ENCODE data around the gene TOMT. TPM values are rescaled to one million over a fixed set of nuclear protein-coding genes. Genes with fewer than 3 reads are reported as not detected.

The TOMT gene
- total RNA-seq, 1 experiment from 2014 or later, result not detected

DNA sequence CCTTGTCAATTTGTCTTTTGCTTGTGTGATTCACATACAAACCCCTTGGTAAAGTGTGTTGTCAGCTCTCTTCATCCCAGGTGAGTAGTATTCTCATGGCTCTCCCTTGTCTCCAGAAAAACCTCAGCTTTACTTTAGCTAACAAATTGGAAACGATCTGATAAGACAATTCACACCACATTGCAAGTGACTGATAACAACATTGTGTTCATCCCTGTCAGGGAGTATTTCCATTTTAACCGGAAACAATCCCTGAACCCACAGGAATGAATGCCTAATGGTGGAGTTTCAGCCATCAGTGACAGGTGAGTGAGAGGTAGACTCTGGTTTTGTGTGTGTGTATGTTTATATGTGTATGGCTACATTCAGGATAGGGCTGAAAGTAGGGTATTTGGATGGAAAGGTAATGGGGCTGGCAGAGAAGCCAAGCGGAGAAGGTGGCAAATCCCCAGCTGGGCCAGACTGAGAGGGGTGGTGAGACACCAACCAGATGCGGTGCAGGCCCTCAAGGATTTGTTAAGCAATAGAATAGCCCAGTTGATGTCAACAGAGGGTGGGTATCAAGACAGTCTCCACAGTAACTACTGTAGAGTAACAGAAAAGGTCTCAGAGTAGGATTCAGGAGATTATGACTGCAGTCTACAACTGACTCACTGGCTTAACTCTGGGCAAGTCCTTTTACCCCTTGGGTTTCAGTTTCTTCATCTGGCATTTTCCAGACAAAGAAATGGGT lies 17.5 kb upstream of the TOMT start:
- DNase-seq (ENCODE audit: low read depth), result no peak

DNA sequence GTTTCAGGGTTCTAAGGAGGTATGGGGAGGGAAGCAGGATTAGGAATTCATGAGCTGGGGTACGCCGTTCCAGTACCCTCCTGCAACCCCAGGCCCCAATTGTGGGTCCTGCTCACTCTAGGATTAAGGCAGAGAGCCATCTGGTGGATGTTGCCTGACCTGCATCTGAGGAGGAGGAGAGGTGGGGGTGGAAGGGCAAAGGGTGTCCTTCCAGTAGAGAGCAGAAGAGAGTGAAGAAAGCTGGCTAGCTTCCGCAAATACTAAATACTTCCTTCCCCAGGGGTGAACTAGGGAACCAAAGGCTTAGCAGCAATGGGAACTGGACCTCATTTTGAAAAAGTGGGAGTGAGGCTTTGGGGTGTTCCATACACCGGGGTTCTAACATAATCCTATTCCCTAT lies 14.4 kb upstream of the TOMT start:
- peak; percentile 56 for DNase-seq (ENCODE audit: low read depth)

DNA sequence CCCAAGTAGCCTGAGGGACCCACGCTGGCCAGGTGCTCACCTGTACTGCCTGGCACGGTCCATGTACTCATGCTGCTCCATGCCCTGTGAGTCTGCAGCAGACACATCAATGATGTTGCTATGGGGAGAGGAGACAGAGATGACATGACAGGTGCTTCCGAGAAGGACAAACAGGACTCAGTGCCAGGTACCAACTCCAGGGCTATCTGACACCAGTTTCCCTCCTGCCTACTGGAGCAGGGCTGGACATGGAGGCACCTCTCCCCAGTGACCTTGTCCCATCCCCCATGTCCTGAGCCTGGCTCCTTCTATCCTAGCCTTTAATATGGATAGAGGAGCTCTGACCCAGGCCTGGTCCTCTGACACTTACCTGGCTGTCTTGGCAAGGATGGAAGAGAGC lies 7.0 kb upstream of the TOMT start:
- DNase-seq (ENCODE audit: low read depth), result no peak

DNA sequence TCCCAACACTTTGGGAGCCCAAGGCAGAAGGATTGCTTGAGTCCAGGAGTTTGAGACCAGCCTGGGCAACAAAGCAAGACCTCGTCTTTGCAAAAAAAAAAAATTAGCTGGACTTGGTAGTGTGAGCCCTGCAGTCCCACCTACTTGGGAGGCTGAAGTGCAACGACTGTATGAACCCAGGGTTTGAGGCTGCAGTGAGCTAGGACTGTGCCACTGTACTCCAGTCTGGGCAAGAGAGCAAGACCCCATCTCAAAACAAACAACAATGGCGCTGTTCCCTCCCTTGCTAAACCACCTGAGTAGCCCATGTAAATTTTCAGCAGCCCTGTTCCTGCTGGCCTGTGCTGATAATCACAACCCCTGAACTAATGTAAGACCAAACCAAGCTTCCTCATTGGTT lies 5.7 kb upstream of the TOMT start:
- DNase-seq (ENCODE audit: low read depth), result no peak

DNA sequence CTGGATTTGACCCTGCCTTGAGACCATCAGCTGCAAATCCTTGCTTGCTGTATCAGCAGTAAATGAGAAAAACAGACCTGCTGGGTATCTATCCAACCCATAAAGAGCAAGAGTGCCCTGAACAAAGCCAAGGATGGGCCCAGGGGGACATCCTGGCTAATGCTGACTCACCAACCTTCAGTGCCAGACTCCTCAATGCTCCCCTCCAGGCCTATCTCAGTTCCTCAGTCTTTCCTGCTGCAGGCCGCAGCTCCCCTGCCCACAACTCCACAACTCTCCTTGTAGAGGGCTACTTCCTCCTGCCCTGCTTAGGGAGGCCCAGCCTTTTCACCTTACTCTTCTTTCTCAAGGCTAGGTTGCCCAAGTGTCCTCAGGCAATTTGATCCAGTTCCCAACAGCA lies 5.3 kb upstream of the TOMT start:
- no peak for DNase-seq (ENCODE audit: low read depth)

DNA sequence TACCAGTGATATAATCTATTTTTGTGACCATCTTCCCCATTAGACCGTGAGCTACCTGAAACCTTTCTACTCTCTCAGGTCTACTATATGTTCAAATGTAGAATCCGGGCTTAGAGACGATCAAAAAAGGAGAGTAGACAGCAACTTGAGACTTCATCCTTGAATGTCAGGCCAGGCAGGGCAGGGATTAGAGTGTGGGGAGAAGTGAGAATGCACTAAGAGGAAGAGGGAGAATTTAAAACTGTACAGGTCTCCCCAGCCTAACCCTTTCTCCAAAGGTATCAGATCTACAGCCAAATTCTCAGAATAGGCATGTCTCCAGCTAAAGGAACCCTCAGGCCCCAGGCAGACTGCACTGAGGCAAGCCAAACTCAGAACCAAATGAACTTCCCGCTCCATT lies 3.6 kb upstream of the TOMT start:
- no peak for DNase-seq (ENCODE audit: low read depth)

DNA sequence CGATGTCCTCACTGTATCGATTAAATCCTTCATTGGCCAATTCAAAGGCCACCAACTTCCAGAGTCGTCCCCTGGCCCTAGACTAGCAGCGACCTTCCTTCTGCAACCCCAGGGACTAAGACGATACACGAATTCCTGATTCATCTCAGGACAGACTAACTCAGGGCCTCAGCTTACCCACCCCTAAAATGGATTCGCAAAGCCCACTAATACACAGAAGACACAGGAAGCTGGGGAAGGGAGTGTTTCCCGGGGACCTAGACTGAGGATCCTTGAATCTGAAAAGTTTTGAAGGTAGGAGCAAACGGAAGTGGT lies 3.1 kb upstream of the TOMT start:
- no peak for DNase-seq (ENCODE audit: low read depth)

DNA sequence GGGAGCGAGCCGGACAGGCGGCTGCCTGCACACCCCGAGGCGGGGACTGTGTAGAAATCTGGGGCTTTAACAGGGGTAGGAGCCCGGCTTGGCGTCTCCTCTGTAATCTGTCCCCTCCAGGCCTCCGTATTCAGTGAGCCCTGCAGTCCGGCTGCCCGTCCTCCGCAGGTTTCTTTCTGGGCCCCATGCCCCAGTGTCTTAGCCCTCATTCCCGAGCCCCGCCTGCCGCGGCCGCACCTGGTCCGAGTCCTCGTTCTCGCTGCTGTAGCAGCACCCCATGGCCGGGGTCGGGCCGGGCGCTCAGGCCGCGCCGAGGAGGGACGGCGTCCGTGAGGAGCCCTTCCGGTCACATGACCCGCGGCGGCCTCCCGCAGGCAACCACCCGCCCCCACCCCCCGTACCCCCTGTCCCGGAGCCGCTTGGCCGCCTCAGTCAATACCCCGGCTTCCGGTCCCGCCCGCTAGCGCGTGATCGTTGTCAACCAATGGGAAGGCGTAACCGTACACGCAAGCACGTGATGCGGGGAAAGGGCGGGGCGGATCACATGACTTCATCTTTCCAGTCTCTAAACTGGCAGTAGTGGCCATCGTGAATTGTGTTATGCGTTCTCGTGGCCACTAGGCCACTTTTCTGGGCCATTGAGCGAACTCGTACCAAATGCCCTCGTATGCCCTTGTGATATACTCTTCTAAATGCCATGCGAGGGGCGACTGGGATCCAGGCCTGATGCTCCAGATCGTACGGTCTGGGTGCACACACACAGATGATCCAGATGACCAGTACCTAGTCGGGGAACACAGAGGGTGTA lies 2.6 kb upstream of the TOMT start, which contains the start of gene LAMTOR1:
LAMTOR1 (minus strand) TSS at position 352 of the 808 bp plus-strand sequence; CDS start at position 279, 73 bp downstream.
- DNase-seq (ENCODE audit: low read depth), result peak; percentile 98

DNA sequence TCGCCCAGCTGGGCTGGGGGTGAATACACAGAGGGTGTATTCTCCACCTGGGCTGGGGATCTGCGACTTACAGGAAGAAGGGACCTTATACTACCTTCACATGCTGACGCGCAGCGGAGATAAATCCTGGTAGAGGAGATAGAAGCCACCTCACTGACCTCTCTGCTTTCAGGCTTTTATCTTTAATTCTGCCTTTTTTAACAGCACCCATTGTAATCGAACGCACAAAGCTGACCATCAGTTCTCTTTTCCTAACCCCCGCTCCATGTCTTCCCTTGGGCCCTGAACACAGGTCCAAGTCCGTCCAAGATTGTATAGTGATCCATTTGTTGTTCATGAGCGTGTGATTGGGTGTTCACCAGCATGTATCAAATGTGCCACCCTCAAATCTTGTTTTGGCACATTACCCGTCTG lies 2.0 kb upstream of the TOMT start:
- no peak for DNase-seq (ENCODE audit: low read depth)

DNA sequence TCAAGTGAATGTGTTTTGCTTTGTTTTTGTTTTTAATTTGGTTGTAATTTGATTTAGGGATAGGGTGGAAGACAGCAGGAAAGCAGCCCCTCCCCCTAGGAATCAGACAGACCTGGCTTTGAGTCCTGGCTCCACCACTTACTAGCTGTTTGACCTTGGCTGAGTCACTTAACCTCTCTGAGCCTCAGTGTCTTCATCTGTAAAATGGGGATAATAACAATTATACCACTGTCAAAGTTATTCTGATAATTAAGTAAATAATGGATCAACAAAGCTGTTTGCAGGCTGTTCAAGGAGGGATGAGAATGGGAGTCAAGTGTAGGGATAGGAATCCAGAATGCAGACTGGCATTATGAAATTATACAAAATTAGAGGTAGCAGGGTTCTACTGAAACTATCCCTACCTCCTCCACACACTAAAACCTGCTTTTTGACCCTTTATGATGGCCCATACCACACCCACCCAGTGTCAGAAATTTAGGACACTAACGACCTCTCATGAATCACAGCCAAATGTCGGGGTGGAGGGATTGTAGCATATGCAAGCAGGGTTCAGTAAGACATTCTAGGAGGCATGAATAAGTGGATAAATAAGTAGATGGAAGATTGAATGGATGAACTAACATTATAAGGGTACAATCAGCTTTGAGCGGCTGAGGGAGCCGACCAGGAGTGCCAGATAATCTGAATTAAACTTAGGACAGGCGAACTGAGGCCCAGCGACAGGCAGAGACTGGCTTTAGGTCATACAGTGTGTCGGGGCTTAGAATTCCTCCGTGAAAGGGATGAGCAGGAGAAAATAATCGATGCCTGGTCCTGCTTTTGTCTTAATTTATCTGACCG lies 5.8 kb downstream of the TOMT start:
- no peak for DNase-seq (ENCODE audit: low read depth)

DNA sequence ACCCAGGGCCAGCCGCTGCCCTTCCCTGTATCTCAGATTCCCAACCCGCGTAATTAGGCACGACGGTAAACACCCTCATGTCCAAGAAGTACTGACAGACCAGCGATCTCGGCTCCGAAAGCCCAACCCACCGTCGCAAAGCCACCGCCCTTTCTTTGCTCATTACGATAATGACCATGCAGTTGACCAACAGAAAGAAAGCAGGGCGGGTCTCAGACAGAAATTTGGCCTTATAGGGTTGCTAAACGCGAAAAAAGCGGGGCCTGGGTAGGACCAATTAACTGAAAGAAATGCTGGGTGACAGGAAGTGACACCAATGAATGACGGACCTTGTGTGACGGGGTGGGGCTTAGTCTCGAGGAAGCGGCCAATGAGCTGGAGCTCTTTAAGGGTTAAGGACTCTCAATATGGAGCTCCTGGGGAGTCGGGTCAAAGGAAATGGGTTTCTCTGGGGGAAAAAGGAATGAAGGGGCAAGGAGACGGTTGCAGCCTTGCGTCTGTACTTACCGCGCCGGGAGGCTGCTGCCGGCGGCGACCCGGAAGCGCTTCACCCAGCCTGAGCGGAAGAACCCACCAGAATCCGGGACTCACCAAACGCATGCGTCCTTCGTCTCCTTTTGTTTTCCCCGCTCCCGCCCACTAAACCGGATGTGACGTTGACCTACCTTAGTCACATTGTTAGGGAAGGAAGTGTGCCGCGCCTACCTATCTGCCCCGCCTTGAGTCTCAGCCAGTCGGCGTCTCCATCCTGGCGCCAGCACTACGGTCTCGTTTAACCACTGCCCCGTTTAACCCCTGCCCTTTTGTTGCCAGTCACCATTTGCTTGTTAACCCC lies 6.6 kb downstream of the TOMT start, which contains the start of gene ANAPC15:
ANAPC15 (minus strand) TSS at position 553 of the 835 bp plus-strand sequence. CDS start 1,419 bp downstream, outside the sequence.
- DNase-seq (ENCODE audit: low read depth), result peak; percentile 100

DNA sequence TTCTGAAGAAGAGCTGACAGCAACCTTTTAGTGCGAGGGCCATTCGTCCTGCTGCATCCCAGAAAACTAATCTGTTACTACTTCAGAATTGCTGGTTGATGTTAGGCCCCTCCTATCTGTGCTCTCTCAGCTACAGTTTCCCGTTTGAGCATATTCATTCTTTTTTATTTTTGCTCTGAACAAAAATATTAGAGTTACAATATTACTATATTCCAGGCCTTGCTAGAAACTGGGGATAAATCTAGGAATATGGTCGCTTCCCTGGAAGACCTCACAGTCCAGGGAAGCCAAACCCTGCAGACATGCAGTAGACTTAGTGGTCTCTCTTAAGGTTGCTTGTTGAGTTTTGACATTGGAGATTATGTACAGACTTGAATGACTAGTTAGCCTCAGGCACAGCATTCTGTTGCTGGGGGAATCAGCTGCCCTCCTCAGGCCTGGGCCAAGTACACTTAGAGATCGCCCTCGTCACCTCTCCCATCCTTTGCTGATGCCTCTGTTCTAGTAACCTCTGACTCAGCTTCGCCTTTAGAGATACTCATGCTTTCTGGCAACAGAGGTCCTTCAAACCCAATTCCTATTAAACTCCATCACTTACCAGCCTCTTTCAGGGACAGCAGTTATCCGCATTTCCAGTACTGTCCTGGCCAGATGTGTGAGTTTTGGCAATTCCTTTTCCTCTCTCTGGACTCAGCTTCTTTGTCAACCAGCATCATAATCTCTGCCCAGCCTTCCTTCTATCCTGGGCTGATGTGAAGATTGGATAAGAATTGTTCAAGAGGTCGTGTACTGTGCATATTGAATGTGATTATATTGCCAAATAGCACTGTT lies 7.5 kb downstream of the TOMT start:
- peak; percentile 80 for DNase-seq (ENCODE audit: low read depth)

DNA sequence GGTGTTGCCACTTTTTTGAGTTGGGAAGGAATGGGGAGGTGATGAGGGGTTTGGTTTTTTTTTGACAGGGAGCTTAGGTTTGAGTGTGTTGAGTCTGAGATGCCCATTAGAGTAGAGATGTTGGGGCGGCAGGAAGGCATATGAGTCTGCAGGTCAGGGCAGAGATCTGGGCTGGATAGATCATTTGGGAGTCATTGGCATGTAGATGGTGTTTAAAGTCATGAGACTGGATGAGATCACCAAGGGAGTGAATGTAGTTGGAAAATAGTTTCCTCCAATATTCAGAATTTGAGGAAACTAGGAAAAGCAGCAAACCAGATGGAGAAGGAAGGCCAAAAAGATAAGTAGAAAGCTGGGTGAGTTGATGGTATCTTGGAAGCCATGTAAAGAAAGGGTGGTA lies 8.8 kb downstream of the TOMT start:
- no peak for DNase-seq (ENCODE audit: low read depth)

DNA sequence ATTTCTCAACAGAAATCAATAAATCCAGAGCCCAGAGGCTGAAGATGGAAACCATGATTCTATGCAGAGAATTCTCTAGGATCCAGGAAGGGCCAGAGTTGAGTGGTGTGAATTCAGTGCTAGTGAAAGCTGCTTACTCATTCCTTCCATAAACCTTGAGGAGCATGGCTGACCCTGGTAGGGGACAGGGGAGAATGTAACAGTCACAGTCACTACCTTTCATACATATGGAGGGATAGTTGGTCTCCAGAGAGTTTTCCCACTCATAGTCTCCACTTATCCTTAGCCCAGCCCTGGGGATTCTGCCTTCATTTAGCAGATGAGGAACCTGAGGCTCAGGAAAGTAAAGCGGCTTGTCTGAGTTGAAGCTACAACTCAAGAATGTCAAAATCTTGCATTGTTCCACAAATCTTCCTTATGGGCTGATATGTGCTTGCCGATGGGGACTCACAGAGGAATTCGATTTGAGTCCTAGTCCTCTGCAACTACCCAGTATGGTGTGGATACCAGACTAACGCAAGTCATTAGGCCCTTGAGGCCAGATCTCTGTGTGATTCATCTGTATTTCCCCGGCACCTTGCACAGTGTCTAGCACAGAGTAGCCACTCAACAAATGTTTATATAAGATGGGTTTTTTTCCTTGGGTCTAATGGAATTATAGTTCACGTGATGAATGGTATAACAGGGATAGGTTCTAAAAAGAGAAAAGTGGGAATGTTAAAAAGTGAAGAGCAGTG lies 10.5 kb downstream of the TOMT start:
- peak; percentile 31 for DNase-seq (ENCODE audit: low read depth)

DNA sequence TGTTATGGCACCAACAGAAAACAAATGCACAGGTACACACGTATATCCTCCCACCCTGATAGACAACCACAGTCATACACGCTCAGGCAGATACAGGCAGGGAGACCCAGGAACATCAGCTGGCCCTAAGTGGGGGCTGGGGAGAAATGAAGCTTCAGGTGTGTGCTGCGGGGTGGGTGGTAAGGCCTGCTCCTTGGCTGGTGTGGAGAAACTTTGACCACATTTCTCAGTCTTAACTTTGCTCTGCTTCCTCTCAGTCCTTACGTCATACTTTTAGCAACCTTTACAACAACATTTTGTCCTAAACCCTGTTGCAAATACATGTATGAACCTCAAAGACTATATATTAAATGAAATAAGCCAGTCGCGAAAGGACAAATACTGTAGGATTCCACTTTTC lies 13.5 kb downstream of the TOMT start:
- no peak for DNase-seq (ENCODE audit: low read depth)

DNA sequence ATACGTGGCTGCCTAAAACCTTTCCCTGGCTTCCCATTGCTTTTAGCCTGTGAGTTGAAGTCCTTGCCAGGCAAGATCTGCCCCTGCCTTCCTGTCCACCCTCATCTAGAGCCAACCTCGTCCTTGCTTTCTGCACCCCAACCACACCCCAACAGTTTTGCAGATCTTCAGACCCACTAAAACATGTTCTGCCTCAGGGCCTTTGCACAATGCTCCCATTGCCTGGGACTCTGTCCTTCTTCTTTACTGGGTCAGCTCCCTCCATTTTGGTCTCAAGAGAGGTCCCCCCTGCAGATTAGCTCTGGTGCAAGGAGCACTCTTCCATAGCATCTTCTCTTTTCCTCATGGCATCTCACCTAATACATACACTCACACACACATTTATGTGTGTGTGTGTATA lies 15.2 kb downstream of the TOMT start:
- no peak for DNase-seq (ENCODE audit: low read depth)

DNA sequence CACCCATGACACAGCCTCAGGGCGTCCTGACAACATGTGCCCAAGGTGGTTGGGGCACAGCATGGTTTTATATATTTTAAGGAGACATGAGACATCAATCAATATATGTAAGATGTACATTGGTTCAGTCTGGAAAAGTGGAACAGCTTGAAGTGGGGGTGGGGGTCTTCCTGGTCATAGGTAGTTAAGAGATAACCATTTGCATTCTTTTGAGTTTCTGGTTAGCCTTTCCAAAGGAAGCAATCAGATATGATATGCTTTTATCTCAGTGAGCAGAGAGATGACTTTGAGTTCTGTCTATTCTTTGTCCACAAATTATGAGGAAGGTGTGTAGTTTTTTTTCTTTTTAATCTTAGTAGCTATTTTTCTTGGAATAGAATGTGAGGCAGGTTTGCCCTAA lies 16.9 kb downstream of the TOMT start:
- no peak for DNase-seq (ENCODE audit: low read depth)

DNA sequence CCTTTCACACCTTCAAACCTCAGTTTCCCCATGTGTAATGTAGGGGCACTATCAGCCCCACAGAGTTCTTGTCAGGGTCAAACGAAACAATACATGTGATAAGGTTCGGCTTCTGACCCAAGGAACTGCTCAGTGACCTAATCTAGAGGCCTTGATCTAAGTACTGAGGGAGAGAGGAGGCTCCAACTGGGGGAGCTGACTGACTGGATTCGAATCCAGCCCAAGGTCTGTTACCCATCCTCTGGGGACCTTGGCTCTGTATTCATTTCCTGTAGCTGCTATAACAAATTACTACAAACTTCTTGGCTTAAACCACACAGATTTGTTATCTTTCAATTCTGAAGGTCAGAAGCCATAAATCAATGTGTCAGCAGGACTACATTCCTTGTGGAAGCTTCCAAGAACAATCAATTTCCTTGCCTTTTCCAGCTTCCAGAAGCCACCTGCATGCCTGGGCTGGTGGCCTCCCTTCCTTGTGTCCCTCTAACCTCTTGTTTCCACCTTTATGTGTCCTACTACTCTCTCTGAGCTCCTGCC lies 17.5 kb downstream of the TOMT start:
- peak; percentile 33 for DNase-seq (ENCODE audit: low read depth)

DNA sequence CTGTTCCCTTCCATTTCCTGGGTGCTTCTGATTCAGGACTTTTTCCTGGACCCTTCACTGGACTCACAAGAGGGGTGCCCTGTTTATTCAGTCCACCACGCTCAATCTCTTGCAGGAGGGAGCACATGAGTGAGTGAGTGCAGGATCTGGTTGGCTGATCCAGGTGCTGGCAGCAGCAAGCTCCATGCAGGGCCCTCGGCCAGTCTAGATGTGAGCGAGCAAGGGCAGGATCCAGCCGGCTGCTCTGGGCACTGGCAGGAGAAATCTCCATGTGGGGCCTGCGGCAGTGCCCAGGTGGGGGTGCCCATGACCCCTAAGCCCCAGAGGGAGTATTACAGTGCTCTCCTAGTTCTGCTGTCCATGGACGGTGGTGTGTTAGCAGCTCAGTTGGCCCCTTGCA lies 18.3 kb downstream of the TOMT start:
- DNase-seq (ENCODE audit: low read depth), result no peak
